Measurements from ENCODE around the gene DAZL. TPM values are rescaled to one million over a fixed set of nuclear protein-coding genes. Genes with fewer than 3 reads are reported as not detected.

DAZL gene
- total RNA-seq, 1 experiment from 2014 or later, result not detected

- no peak for DNase-seq (ENCODE audit: low read depth)
Measured at GRCh38 chr3:16545413-16546185, 59.6 kb downstream of the DAZL start.

DNA sequence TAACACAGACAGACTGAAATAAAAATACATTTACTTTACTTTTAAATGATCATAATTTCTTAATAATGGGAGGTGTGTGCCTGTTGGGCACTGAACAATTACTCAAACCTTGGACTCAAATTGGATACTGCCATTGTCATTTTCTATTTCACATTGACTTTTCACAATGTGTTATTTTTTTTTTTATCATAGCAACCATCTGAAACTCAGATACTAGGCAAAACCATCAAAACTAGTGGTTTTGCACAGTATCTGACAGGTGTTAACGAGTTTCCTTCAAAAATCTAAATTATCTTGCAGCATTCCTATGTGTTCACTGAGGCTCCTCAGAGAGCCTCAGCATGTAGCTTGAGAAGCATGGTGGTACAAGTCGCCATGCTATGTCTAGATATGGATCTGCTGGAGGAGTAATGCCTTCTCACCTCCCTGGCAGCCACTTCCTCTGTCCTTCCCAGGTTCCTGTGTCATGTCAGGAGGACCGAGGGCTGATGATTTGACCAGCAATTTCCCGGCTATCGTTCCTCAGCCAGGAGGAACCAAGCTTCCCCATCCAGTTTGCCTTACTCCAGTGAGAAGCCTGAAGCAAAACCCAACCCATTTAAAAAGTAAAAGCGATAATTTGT, 61.9 kb downstream of the DAZL start:
- no peak for DNase-seq (ENCODE audit: low read depth)

DNA sequence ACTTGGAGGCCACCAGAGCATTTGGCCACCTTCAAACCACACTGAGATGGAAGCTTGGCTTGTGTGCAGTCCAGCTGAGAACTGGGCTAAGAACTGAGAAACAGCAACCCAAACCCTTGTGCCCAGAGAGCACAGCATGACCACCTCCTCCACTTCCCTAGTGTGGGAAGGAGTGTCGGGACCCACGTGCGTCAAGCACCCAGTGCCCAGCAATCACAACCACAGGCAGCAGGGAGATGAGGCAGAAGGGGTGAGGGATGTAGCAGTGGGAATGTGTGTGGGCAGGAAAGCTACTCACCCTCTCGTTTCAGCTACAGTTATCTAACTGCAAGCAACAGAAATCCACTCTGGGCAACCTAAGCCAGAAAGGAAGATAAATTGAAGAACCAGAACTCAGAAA, 66.7 kb downstream of the DAZL start:
- no peak for DNase-seq (ENCODE audit: low read depth)

GRCh38 chr3:16536996-16537395, 68.2 kb downstream of the DAZL start:
- DNase-seq (ENCODE audit: low read depth), result no peak

Other genes starting within 250 kb of the DAZL start
- 97.6 and 120 TPM in 2 replicates for gene RFTN1, start 91.7 kb downstream of the DAZL start, total RNA-seq (2014; rRNA removed; shearing (Covaris generic))